BLaER1 treated with 17β-estradiol and CSF1 and Interleukin-3, amounts not matched to agents 10 nM and 100 nM (cell line): Measurements from ENCODE around the gene HMCN1.

Source experiments
- H3K27ac ChIP-seq, 11 experiments: shearing (Covaris generic); formaldehyde crosslinking; 2 replicates each; pipeline ENCODE4 v1.8.1; 2022
- H3K27me3 ChIP-seq, 11 experiments: shearing (Covaris generic); formaldehyde crosslinking; 2 replicates each; pipeline ENCODE4 v1.8.1; 2022
- H3K36me3 ChIP-seq, 11 experiments: shearing (Covaris generic); formaldehyde crosslinking; 2 replicates each; pipeline ENCODE4 v1.8.1; 2022
- H3K4me1 ChIP-seq, 10 experiments: shearing (Covaris generic); formaldehyde crosslinking; 2 replicates each; pipeline ENCODE4 v1.8.1; 2022
- H3K4me2 ChIP-seq, 11 experiments: shearing (Covaris generic); formaldehyde crosslinking; 2 replicates each; pipeline ENCODE4 v1.8.1; 2022
- H3K4me3 ChIP-seq, 10 experiments: shearing (Covaris generic); formaldehyde crosslinking; 2 replicates each; pipeline ENCODE4 v1.8.1; 2022
- H3K9ac ChIP-seq, 11 experiments: shearing (Covaris generic); formaldehyde crosslinking; 2 replicates each; pipeline ENCODE4 v1.8.1; 2022
- H3K9me3 ChIP-seq, 11 experiments: shearing (Covaris generic); formaldehyde crosslinking; replicated peaks in 1 of 11; 2 replicates each; pipeline ENCODE4 v1.8.1; 2022
- H4K20me1 ChIP-seq, 11 experiments: shearing (Covaris generic); formaldehyde crosslinking; 2 replicates each; pipeline ENCODE4 v1.8.1; 2022
- Cebpa-rat ChIP-seq, 11 experiments: shearing (Covaris generic); IDR thresholded peaks; 2 replicates each; pipeline ENCODE4 v1.8.1; 2022

The HMCN1 gene

GRCh38 chr1:185850366-185850765 lies 116.2 kb downstream of the HMCN1 start:
- Histone ChIP-seq H3K4me2 (no peak overlapping the region), H3K27ac (no peak overlapping the region), H3K4me3 (no peak overlapping the region), H3K9me3 (no peaks in the 10 kb centered on the region), H3K36me3 (no peaks in the 10 kb centered on the region), H3K27me3 (no peaks in the 10 kb centered on the region), H3K9ac (no peak overlapping the region), H3K4me1 (peaks cover 0 to 6% (median 0%) of the 10 kb centered on the region in 10 experiments; a peak in 3 of 20 replicates), H4K20me1 (no peaks in the 10 kb centered on the region)
- no peak for TF ChIP-seq Cebpa-rat (IDR thresholded peaks at IDR 0.05)

DNA sequence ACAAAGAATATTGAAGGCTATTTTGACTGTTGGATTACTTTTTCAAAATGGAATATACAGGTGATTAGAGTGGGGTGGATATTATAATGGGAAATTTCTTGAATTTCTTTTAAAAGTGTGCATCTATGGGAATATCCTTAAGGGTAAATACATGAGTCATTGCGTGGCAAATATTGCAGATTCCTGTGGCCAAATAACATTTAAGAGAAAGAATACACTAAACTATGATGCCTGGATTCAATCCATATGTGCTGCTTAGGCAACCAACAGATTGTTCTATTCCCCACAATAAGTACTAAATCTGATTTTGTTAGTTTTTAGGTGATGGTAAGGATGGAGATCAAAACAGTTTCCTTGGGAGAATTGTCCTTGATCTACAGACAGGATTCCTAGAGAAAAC lies 119.5 kb downstream of the HMCN1 start:
- no peak for TF ChIP-seq Cebpa-rat (IDR thresholded peaks at IDR 0.05)
- no peak overlapping the region for H3K27ac ChIP-seq
- no peak overlapping the region for H3K4me2 ChIP-seq
- H3K27me3 ChIP-seq, result no peaks in the 10 kb centered on the region
- peaks cover 0 to 22% (median 0%) of the 10 kb centered on the region in 10 experiments; a peak in 3 of 20 replicates for H3K4me1 ChIP-seq
- no peaks in the 10 kb centered on the region for H3K36me3 ChIP-seq
- H3K4me3 ChIP-seq, result no peak overlapping the region
- no peaks in the 10 kb centered on the region for H3K9me3 ChIP-seq
- no peaks in the 10 kb centered on the region for H4K20me1 ChIP-seq
- H3K9ac ChIP-seq, result no peak overlapping the region

- Histone ChIP-seq H3K4me2 (no peak overlapping the region), H3K4me1 (peaks cover 0 to 22% (median 0%) of the 10 kb centered on the region in 10 experiments; a peak in 3 of 20 replicates), H4K20me1 (no peaks in the 10 kb centered on the region), H3K27me3 (no peaks in the 10 kb centered on the region), H3K27ac (no peak overlapping the region), H3K9me3 (no peaks in the 10 kb centered on the region), H3K9ac (no peak overlapping the region), H3K36me3 (no peaks in the 10 kb centered on the region), H3K4me3 (no peak overlapping the region)
- TF ChIP-seq Cebpa-rat (IDR thresholded peaks at IDR 0.05), result no peak
These were observed 122.3 kb downstream of the HMCN1 start for GRCh38 chr1:185856482-185856881.

DNA sequence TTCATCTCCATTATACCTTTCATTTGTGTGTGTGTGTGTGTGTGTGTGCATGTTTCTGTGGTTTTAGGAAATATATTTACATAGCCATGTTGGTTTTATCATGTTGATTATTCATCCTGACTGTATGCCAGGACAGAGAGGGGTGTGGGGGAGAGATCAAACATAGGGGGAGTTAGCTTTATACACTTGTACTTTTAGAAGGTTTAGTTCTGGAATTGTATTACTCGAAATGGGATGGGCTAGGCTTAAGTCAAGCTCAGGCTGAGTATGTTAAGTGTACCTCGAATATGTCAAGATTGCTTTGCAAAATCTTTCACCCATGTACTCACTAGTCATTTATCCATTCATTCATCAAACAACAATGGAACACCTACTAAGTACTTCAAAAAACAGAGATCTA lies 123.3 kb downstream of the HMCN1 start:
- H3K27ac ChIP-seq, result no peak overlapping the region; a peak in 1 of 22 replicates
- H4K20me1 ChIP-seq, result no peaks in the 10 kb centered on the region
- no peak for TF ChIP-seq Cebpa-rat (IDR thresholded peaks at IDR 0.05)
- H3K9ac ChIP-seq, result no peak overlapping the region
- H3K4me3 ChIP-seq, result no peak overlapping the region
- no peaks in the 10 kb centered on the region for H3K27me3 ChIP-seq
- peaks cover 0 to 26% (median 0%) of the 10 kb centered on the region in 10 experiments; a peak in 4 of 20 replicates for H3K4me1 ChIP-seq
- H3K36me3 ChIP-seq, result no peaks in the 10 kb centered on the region
- no peak overlapping the region for H3K4me2 ChIP-seq
- no peaks in the 10 kb centered on the region for H3K9me3 ChIP-seq

- TF ChIP-seq Cebpa-rat (IDR thresholded peaks at IDR 0.05), result no peak
- Histone ChIP-seq H3K9me3 (no peaks in the 10 kb centered on the region), H3K27ac (no peak overlapping the region), H3K9ac (no peak overlapping the region), H3K4me2 (no peak overlapping the region), H3K4me1 (peaks cover 0 to 25% (median 0%) of the 10 kb centered on the region in 10 experiments; a peak in 4 of 20 replicates), H4K20me1 (no peaks in the 10 kb centered on the region), H3K27me3 (no peaks in the 10 kb centered on the region), H3K36me3 (no peaks in the 10 kb centered on the region), H3K4me3 (no peak overlapping the region)
These were observed 126.1 kb downstream of the HMCN1 start for GRCh38 chr1:185860311-185860710.

DNA sequence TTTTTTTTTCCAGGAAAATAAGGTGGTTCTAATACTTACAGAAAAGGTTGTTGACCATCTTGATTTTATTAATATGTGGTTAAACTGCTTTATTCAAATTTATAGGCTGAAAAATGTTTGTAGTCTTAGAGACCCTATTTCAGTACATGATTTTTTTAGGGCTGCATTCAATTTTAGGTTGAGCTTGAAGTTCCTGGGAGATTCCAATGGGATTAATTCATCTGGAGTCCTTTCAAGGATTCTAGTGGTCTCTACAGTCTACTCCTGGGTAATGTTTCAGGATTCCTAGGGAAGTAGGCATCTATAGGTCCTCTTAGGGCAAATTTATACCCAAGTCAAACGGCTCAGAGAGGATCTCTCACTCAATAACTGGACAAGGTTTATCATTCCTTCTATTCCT lies 126.7 kb downstream of the HMCN1 start:
- H3K27ac ChIP-seq, result no peak overlapping the region
- H3K36me3 ChIP-seq, result no peaks in the 10 kb centered on the region
- H4K20me1 ChIP-seq, result no peaks in the 10 kb centered on the region
- no peak for TF ChIP-seq Cebpa-rat (IDR thresholded peaks at IDR 0.05)
- H3K4me2 ChIP-seq, result no peak overlapping the region
- no peak overlapping the region for H3K9ac ChIP-seq
- H3K9me3 ChIP-seq, result no peaks in the 10 kb centered on the region
- no peaks in the 10 kb centered on the region for H3K27me3 ChIP-seq
- peaks cover 0 to 21% (median 0%) of the 10 kb centered on the region in 10 experiments; a peak in 4 of 20 replicates for H3K4me1 ChIP-seq
- H3K4me3 ChIP-seq, result no peak overlapping the region

- no peaks in the 10 kb centered on the region for H3K36me3 ChIP-seq
- H3K9ac ChIP-seq, result no peak overlapping the region
- H3K4me2 ChIP-seq, result no peak overlapping the region
- H3K27me3 ChIP-seq, result no peaks in the 10 kb centered on the region
- no peaks in the 10 kb centered on the region for H4K20me1 ChIP-seq
- H3K9me3 ChIP-seq, result no peaks in the 10 kb centered on the region
- no peak for TF ChIP-seq Cebpa-rat (IDR thresholded peaks at IDR 0.05)
- peaks cover 0 to 16% (median 0%) of the 10 kb centered on the region in 10 experiments; a peak in 4 of 20 replicates for H3K4me1 ChIP-seq
- H3K4me3 ChIP-seq, result no peak overlapping the region
- H3K27ac ChIP-seq, result no peak overlapping the region
These were observed 127.4 kb downstream of the HMCN1 start for GRCh38 chr1:185861630-185862029.

DNA sequence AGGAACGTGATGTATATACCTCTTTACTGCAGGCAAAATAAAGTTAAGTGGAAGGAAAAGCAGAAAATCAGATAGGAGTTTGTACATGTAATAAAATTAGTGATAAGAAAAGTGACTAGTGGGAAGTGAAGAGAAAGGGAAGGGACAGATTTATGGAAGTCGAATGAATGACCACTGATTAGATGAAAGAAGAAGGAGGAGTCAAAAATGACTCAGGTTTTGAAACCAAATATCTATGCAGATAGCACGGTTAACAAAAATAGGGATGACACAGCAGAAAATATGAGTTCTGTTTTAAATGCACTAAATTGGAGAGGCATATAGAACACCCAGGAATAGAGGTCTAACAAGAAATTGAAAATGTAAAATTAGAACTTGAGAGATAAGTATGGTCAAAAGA lies 128.0 kb downstream of the HMCN1 start:
- H3K9ac ChIP-seq, result no peak overlapping the region
- no peak overlapping the region for H3K4me3 ChIP-seq
- no peaks in the 10 kb centered on the region for H3K36me3 ChIP-seq
- H3K9me3 ChIP-seq, result no peaks in the 10 kb centered on the region
- H3K4me1 ChIP-seq, result peaks cover 0 to 16% (median 0%) of the 10 kb centered on the region in 10 experiments; a peak in 4 of 20 replicates
- TF ChIP-seq Cebpa-rat (IDR thresholded peaks at IDR 0.05), result no peak
- H3K4me2 ChIP-seq, result peak overlapping the region in 2 of 11 experiments; percentile 18 to 30; a peak in 3 of 22 replicates
- H3K27me3 ChIP-seq, result no peaks in the 10 kb centered on the region
- no peak overlapping the region for H3K27ac ChIP-seq
- no peaks in the 10 kb centered on the region for H4K20me1 ChIP-seq

DNA sequence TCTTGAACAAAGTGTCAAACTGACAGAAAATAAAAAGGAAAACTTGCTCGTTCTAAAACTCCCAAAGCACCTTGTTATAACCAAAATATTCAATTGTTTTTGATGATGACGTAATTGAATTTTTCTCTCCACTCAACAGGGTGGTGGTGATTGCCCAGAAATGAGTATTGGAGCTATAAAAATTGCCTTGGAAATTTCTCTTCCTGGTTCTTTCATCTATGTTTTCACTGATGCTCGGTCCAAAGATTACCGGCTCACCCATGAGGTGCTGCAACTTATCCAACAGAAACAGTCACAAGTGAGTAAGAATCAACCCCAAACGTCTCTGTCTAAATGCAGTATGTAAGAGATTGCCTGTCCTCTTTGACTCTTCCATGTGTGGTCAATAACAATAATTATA lies 130.1 kb downstream of the HMCN1 start:
- Histone ChIP-seq H3K4me3 (no peak overlapping the region), H3K27ac (no peak overlapping the region), H3K9me3 (no peaks in the 10 kb centered on the region), H3K27me3 (no peaks in the 10 kb centered on the region), H3K9ac (no peak overlapping the region), H3K36me3 (no peaks in the 10 kb centered on the region), H3K4me1 (peaks cover 0 to 14% (median 0%) of the 10 kb centered on the region in 10 experiments; a peak in 2 of 20 replicates), H4K20me1 (no peaks in the 10 kb centered on the region), H3K4me2 (no peak overlapping the region)
- no peak for TF ChIP-seq Cebpa-rat (IDR thresholded peaks at IDR 0.05)

DNA sequence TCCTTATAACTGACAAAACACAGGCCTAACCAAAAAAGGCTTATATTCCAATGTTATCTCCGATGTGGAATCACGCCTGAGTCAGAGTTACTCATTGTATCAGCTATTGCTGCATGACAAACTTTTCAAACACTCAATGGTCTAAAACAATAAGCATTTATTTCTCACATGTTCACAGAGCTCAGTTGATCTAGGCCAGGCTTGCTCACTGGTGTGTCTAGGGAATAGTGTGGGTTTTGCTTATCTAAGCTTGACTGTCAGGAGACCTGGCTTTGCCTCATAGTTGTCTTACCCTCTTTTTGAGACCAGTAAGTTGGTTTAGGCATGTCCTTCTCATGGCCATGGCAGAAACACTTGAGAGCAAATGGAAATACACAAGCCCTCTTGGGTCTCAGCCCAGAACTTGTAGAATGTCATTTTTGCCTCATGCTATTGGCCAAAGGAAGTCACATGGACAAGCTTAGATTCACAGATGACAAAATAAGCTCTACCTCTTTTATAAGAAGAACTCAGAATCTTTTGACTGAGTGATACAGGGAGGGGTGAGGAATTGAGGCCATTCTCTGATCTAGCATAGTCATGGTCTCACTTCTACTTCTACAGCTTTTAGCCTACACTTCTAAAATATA lies 130.8 kb downstream of the HMCN1 start:
- peaks cover 0 to 14% (median 0%) of the 10 kb centered on the region in 10 experiments; a peak in 2 of 20 replicates for H3K4me1 ChIP-seq
- no peak overlapping the region for H3K9ac ChIP-seq
- TF ChIP-seq Cebpa-rat (IDR thresholded peaks at IDR 0.05), result no peak
- no peaks in the 10 kb centered on the region for H4K20me1 ChIP-seq
- H3K4me2 ChIP-seq, result no peak overlapping the region
- H3K27me3 ChIP-seq, result no peaks in the 10 kb centered on the region
- H3K9me3 ChIP-seq, result no peaks in the 10 kb centered on the region
- no peaks in the 10 kb centered on the region for H3K36me3 ChIP-seq
- no peak overlapping the region for H3K27ac ChIP-seq
- no peak overlapping the region for H3K4me3 ChIP-seq
